Ovary (tissue), 9 donors: ENCODE data around the gene VTN. TPM values are rescaled to one million over a fixed set of nuclear protein-coding genes. Genes with fewer than 3 reads are reported as not detected.

Experiments
- DNase-seq, 5 donors: peaks; one replicate each; pipeline ENCODE4 v3.0.0-alpha.2; 2019 to 2020
- H3K27ac ChIP-seq, 2 donors: fragments of 200-600 bp; one replicate each; pipeline versions ENCODE4 v1.5.1 to v1.8.0; 2019 to 2022
- H3K27me3 ChIP-seq: fragments of 200-600 bp; one replicate; pipeline ENCODE4 v1.8.0; 2022
- H3K36me3 ChIP-seq: fragments of 200-600 bp; sonication (generic); one replicate; pipeline ENCODE4 v1.5.1; 2019
- H3K4me1 ChIP-seq: one replicate; pipeline ENCODE4 v1.8.1; 2013; ENCODE audit warnings: mild to moderate bottlenecking, moderate library complexity; ENCODE audit not compliant: insufficient read depth
- H3K4me3 ChIP-seq: fragments of 200-600 bp; sonication (generic); one replicate; pipeline ENCODE4 v1.5.1; 2017
- H3K9me3 ChIP-seq, 2 donors: fragments of 200-600 bp in 1 of 2; sonication (generic) in 1 of 2; one replicate each; pipeline versions ENCODE4 v1.5.1 to v1.8.1; 2013 to 2019; ENCODE audit warnings: mild to moderate bottlenecking in 1 of 2, moderate library complexity in 1 of 2
- CTCF ChIP-seq, 3 donors: fragments of 450-650 bp in 2 of 3; fragments of 200-600 bp in 1 of 3; IDR thresholded peaks; one replicate each; pipeline versions ENCODE4 v1.5.1 to v1.8.0; 2016 to 2022; ENCODE audit warnings: antibody characterized with exemption in 3 of 3, mild to moderate bottlenecking in 1 of 3
- EP300 ChIP-seq: sonication (generic); formaldehyde crosslinking; IDR thresholded peaks from one replicate; pipeline ENCODE4 v1.6.1; 2017; ENCODE audit warnings: antibody characterized with exemption
- POLR2A ChIP-seq: fragments of 450-650 bp; IDR thresholded peaks from one replicate; pipeline ENCODE4 v1.6.1; 2017; ENCODE audit warnings: antibody characterized with exemption, mild to moderate bottlenecking, moderate library complexity
- WGBS, 3 donors: extraction: QIAGEN DNeasy Blood & Tissue Kit in 1 of 3; methylation state at CpG; one replicate each; pipeline versions ENCODE4 v1.1.5 to v1.1.7; 2013 to 2017; 5-methylcytosine and 5-hydroxymethylcytosine counted together
- intact Hi-C, 4 donors: fragments of 100-400 bp; cut with DNase I; formaldehyde crosslinking; loops; one replicate each; pipeline versions ENCODE4 v1.11.0 to v1.15.1; 2022 to 2023
- polyA plus RNA-seq, 2 donors: library from polyadenylated mRNA; stranded (reverse); fragments of 200-250 nt in 1 of 2; fragments of 350-450 nt in 1 of 2; fragmentation: Illumina TruSeq in 1 of 2; extraction: RNeasy Lipid Tissue Mini Kit (QIAGEN cat#74804) in 1 of 2; gene quantifications; one replicate each; pipeline ENCODE4 v1.2.3, GENCODE V29; 2013 to 2014
- total RNA-seq, 7 donors: library from RNA; depleted of rRNA in 2 of 7; stranded (reverse); fragments of >200 nt in 2 of 7; fragmentation: NEBNext Ultra II Directional in 3 of 7; extraction: Animal tissue kit (Norgen Biotek cat#: 25700) in 3 of 7; gene quantifications; one replicate each; pipeline versions ENCODE4 v1.1.0 to v1.2.4, GENCODE V29; 2016 to 2023
- donor health status: DM: no; HTN: no; CAD: no; lungs with moderate emphysema.
- donor health status: DM: no; HTN: no; CAD: no.
- donor health status: Bipolar disorder and iron deficiency.
- donor health status: DM: yes; HTN: yes; CAD: no.
- donor health status: DM: no; HTN: no; CAD: no.
- donor health status: DM: yes; HTN: yes; CAD: no.

The VTN gene
- total and polyA plus RNA-seq, 9 donors: 0.25 to 20.5 (median 4.1) TPM; not detected in 1

GRCh38 chr17:28402844-28403243, 32.7 kb upstream of the VTN start:
- Histone ChIP-seq H3K9me3 (no peaks in the 10 kb centered on the region), H3K36me3 (no peaks in the 10 kb centered on the region), H3K4me3 (no peak overlapping the region), H3K4me1 (peaks cover 7% of the 10 kb centered on the region), H3K27ac (no peak overlapping the region), H3K27me3 (no peaks in the 10 kb centered on the region)
- intact Hi-C loops: no loop called here
- 87 to 89% (median 87%) methylated on average over 6 of the region's 6 CpGs for WGBS, 3 donors
- TF ChIP-seq POLR2A (no peak), CTCF (IDR thresholded peaks at IDR 0.05) (no peak), EP300 (no peak)
- peak in 1 of 5 donors; percentile 5 for DNase-seq

- no peak overlapping the region for H3K27ac ChIP-seq
- intact Hi-C loops: no loop called here
- TF ChIP-seq CTCF (IDR thresholded peaks at IDR 0.05) (no peak), POLR2A (no peak), EP300 (no peak)
- peak in 1 of 5 donors; percentile 11 for DNase-seq
- H3K4me3 ChIP-seq: no peak overlapping the region
- H3K4me1 ChIP-seq: peaks cover 7% of the 10 kb centered on the region
- H3K9me3 ChIP-seq: no peaks in the 10 kb centered on the region
- no peaks in the 10 kb centered on the region for H3K27me3 ChIP-seq
- 48 to 58% (median 57%) methylated on average over 3 of the region's 3 CpGs for WGBS, 3 donors
- H3K36me3 ChIP-seq: no peaks in the 10 kb centered on the region
Measured at GRCh38 chr17:28402224-28402630, 32.1 kb upstream of the VTN start.

- 88 to 91% (median 88%) methylated on average over 4 of the region's 4 CpGs for WGBS, 3 donors
- H3K36me3 ChIP-seq: no peaks in the 10 kb centered on the region
- H3K27ac ChIP-seq: no peak overlapping the region
- no peak overlapping the region for H3K4me3 ChIP-seq
- no peaks in the 10 kb centered on the region for H3K9me3 ChIP-seq
- TF ChIP-seq POLR2A: no peak
- no peak for TF ChIP-seq EP300
- no peak for TF ChIP-seq CTCF (IDR thresholded peaks at IDR 0.05)
- peak in 1 of 5 donors; percentile 3 for DNase-seq
- intact Hi-C loops: no loop called here
- H3K27me3 ChIP-seq: no peaks in the 10 kb centered on the region
- peaks cover 4% of the 10 kb centered on the region for H3K4me1 ChIP-seq
Measured at GRCh38 chr17:28399808-28400207, 29.7 kb upstream of the VTN start.

GRCh38 chr17:28398280-28398981, 28.3 kb upstream of the VTN start:
- no peak overlapping the region for H3K4me3 ChIP-seq
- TF ChIP-seq POLR2A: no peak
- TF ChIP-seq CTCF (IDR thresholded peaks at IDR 0.05): no peak
- no peak for TF ChIP-seq EP300
- no peaks in the 10 kb centered on the region for H3K4me1 ChIP-seq
- WGBS, 3 donors: 44 to 45% (median 44%) methylated on average over 6 of the region's 6 CpGs
- no peak overlapping the region for H3K27ac ChIP-seq
- no peaks in the 10 kb centered on the region for H3K36me3 ChIP-seq
- no peaks in the 10 kb centered on the region for H3K27me3 ChIP-seq
- DNase-seq: peak in 1 of 5 donors; percentile 27
- intact Hi-C loops: no loop called here
- no peaks in the 10 kb centered on the region for H3K9me3 ChIP-seq
